GM18867 (cell line): Measurements from ENCODE around the gene KRR1.
A peak's percentile ranks its signal among the peaks of the same experiment; 100 is the strongest.
"Not testable (repeated sequence)": the region's sequence is repeated elsewhere in the genome, so short reads cannot be mapped to it uniquely, and the experiment has no call there.

Source experiments
- ATAC-seq: cut with Tn5 transposase; IDR thresholded peaks from one replicate; pipeline ENCODE4 v1.9.1; 2021; ENCODE audit warnings: mild to moderate bottlenecking, moderate library complexity; ENCODE audit not compliant: unreplicated experiment

KRR1 gene

DNA sequence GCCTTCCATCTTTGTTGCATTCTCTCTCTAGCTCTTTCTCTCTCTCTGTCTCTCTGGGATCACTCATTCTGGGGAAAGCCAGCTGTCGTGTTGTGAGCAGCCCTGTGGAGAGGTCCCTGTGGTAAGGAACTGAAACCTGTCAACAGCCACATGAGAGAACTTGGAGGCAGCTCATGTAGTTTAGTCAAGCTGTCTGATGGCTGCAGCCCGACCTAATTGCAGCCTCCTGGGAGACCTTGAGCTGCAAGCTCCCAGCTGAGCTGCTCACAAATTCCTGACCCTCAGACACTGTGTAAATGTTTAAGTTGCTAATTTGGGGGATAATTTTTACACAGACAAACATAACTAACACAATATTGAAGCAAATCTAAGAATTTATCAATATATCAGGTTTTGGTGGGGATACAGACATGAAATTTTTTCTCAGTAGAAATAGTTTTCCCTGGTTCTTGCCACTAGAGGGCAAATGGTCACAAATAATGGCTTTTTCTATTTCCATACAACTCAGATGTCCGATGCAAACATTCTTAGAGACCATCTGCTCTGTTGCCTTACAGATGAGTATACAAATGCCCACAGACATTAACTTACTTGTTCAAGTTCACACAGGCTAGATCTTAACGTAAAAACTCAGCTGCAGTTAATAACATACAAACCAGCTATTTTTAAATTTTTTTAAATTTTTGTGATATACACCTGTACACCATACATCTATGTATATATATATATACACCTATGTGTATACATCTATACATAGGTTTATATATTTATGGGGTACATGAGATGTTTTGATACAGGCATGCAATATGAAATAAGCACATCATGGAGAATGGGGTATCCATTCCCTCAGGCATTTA is 15.5 kb upstream of the KRR1 start:
- ATAC-seq, result peak; percentile 90

GRCh38 chr12:75525263-75525662 is 13.9 kb upstream of the KRR1 start:
- no peak for ATAC-seq

DNA sequence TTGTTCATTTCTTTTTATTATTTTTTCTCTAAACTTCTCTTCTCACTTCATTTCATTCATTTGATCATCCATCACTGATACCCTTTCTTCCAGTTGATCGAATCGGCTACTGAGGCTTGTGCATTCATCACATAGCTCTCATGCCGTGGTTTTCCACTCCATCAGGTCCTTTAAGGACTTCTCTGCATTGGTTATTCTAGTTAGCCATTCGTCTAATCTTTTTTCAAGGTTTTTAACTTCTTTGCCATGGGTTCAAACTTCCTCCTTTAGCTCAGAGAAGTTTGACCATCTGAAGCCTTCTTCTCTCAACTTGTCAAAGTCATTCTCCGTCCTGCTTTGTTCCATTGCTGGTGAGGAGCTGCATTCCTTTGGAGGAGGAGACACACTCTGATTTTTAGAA is 10.7 kb upstream of the KRR1 start:
- not testable (repeated sequence) for ATAC-seq

DNA sequence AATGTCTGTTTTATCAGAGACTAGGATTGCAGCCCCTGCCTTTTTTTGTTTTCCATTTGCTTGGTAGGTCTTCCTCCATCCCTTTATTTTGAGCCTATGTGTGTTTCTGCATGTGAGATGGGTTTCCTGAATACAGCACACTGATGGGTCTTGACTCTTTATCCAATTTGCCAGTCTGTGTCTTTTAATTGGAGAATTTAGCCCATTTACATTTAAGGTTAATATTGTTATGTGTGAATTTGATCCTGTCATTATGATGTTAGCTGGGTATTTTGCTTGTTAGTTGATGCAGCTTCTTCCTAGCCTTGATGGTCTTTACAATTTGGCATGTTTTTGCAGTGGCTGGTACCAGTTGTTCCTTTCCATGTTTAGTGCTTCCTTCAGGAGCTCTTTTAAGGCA is 9.8 kb upstream of the KRR1 start:
- not testable (repeated sequence) for ATAC-seq

- ATAC-seq, result no peak
Measured at GRCh38 chr12:75509621-75510020, 1.8 kb downstream of the KRR1 start.

DNA sequence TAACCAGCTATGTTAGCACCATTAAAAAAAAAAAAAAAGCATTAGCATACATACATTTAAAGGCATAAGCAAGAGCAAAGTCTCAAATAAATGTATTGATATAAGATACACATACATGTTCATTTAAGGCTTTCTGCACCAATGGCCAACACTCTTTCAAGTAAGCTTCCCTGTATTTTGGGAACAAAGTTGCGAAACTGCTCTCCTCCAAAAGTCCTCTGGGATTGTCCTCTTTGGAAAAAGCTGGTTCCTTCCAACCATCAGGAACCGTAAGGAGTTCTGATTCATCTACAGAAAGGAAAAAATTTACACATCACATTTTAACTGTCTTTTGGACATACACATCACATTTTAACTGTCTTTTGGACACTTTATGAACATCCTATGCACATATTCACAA is 3.2 kb downstream of the KRR1 start:
- no peak for ATAC-seq

DNA sequence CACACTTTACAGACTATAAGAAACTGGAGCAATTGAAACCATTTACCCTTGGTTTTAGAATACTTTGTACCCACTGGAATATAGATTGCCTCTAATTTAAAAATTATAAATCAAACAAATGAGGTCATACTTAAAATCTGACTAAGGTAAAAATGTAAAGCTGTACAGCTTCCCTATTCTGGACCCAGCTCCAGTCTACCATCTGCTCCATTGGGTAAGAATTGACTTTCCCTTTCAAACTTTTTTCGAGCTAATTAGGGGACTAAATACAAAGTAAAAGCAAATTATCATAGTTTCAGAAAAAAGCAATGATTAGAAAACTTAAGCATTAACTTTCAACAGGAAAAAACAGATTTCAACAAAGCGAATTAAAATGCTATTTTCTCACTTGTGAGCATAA is 4.3 kb downstream of the KRR1 start:
- ATAC-seq, result no peak

DNA sequence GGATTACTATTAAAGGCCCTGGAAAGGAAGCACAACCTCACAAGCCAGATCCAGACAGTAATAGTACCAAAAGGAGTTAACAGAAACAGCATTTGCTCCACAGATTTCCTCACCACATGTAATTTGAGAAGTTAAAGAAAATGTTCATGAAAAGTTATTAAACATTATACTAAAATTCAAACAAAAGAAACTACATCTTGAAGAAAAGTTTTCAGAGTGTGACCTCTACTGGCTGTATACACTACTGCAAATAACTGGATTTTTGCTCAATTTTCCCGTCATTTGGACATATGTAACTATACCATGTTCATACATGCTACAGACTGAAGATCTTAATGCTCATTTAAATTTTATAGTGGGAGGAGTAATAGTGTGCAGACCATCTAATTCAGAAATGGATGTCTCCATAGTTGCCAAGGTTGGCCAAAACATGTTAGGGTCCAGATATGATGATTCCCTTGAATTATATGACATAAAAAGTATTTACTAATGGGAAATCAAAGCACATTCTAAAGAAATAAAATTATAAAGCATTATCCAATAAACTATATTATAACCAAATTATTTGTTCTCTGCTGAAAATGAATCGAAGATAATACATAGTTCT is 5.6 kb downstream of the KRR1 start:
- ATAC-seq, result no peak

DNA sequence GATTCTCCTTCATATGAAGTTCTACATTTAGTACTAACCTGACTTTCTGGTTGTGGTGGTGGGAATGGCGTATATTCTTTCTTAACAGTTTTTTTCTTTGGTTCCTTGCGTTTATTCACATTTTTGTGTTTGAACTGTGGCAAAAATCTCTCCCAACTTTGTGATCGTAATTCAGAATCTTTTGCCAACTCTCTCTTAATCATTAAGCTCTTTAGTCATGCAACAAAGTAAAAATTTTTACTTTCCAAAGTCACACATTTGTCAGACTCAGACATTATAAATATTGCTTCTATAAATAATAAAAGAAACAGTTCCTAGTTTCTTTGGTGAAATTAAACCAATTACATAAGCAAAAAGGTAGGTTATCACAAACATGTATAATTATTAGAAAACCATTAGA is 7.5 kb downstream of the KRR1 start:
- no peak for ATAC-seq

GRCh38 chr12:75503459-75503858 is 8.0 kb downstream of the KRR1 start:
- ATAC-seq, result no peak

DNA sequence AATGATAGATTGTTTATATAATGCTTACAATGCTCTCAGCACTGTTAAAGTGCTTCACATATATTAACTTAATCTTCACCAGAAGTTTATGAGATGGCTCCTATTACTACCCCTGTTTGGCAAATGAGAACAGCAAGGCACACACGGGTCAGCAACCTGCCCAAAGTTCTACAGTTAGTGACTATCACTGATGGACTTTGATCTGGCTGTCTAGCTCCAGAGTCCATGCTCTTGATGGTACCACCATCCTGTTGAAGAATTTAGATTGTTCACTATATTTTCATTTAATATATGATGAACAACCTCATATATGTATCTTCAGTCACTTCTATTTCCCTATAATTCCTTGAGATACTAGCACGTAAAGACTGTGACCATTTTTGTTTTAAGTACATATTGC is 20.2 kb downstream of the KRR1 start:
- no peak for ATAC-seq

- ATAC-seq, result peak; percentile 71
Measured at GRCh38 chr12:75489613-75490210, 21.7 kb downstream of the KRR1 start.

DNA sequence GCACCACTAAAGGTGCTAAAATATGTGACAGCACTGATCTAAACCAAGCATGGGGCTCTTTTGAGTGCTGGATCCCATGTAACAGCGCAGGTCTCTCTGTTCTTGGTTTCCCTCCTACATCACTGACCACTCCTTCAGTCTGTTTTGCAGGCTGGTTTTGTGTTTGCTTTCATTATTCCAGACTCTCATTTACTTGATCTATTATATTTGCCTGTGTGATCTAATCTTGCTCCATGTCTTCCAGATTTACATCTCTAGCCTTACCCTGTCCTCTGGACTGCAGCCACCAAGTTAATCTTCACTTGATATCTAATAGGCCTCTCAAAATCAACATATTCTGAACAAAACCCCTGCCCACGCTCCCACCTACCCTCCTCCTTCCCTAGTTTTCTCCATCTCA is 22.2 kb downstream of the KRR1 start:
- no peak for ATAC-seq

- ATAC-seq, result peak; percentile 35
Measured at GRCh38 chr12:75488553-75488952, 22.9 kb downstream of the KRR1 start.

DNA sequence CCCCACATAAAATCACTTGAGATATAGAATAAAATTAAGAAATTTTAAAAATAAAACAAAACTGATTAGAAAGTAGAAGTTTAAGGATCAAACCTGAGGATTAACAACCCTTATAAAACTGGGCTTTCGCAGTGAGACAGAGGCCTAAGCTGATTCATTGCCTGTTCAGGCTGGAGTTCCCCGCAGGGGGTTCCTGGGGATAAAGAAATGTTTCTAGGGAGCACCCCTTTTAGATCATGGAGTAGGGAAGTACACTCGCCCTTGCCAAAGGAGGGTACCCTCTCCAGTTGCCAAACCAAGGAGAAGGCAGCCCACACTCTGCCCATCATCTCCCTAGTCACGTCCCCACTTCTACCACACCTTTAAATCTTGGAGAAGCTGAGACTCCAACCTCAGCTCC is 24.1 kb downstream of the KRR1 start:
- no peak for ATAC-seq

GRCh38 chr12:75484450-75484849 is 27.0 kb downstream of the KRR1 start:
- not testable (repeated sequence) for ATAC-seq

DNA sequence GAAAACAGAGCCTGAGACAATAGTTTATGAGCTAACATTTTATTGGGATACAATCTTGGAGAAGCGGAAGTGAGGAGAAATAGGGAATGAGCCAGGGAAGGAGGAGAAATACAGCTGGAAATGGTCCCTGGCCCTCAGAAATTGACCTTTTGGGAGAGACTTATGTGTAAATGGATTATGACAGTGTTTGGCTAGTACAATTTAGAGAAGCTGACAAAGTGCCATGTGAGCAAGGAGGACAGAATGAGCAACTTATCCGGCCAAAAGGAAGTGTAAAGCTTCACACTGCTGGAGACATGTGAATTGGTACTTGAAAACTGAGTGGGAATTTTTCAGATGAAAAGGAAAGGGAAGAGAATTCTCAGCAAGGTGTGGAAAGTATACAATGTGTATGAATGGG is 28.0 kb downstream of the KRR1 start:
- ATAC-seq, result no peak

- ATAC-seq, result no peak
Measured at GRCh38 chr12:75482646-75483045, 28.8 kb downstream of the KRR1 start.

DNA sequence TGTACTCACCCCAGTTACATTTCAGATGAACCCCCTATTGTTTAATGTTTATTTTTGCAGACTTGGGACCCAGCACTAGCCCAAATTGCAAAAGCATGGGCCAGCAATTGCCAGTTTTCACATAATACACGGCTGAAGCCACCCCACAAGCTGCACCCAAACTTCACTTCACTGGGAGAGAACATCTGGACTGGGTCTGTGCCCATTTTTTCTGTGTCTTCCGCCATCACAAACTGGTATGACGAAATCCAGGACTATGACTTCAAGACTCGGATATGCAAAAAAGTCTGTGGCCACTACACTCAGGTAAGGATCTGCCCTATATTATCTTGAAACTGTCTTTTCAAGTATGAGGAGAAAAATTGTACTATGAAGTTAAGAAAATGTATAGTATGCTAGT is 29.6 kb downstream of the KRR1 start:
- no peak for ATAC-seq

DNA sequence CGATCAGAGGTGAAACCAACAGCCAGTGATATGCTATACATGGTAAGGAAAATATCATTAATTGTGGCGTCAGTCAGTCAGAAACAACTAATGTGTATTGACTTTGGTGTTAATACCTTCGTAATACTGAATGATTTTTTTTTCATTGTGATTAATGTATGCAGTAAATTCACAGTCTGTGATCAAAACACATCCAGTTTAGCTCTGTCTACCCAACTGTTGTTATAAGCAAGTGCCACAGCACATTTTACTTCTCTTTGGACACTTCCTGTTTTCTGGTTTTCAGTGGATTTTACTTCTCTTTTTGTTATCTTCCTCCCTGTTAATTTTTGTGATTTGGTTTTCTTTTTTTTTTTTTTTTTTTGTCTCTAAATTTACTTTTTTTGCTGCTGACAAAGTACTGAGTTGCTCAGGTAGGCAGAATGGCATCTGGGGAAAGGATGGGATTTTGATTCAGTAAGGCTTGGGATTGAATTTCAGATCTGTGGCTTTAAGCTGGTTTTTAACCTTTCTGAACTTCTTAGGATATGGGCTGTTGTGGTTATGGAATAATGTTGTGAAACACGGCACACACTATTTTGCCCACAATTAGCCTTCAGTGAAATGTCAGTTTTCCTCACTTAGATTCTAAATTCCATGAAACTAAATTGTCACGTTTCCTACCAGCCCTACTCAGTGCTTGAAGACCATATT is 30.2 kb downstream of the KRR1 start:
- peak; percentile 17 for ATAC-seq

GRCh38 chr12:75480469-75480949 is 30.9 kb downstream of the KRR1 start, which contains the start of gene GLIPR1:
TSS of gene GLIPR1 (plus strand) at chr12:75480755. CDS start at chr12:75480881, 126 bp downstream.
- peak; percentile 91 for ATAC-seq
